Activated CD4-positive, CD25-positive, alpha-beta regulatory T cell (primary cell): Measurements from ENCODE around the gene PACSIN1.

Source experiments
- DNase-seq, 4 experiments: peaks; one replicate each; lab custom pipeline; 2025; lab: John Stamatoyannopoulos, UW

PACSIN1 gene

GRCh38 chr6:34562350-34562749 is 96.5 kb downstream of the PACSIN1 start:
- DNase-seq: no peak

DNA sequence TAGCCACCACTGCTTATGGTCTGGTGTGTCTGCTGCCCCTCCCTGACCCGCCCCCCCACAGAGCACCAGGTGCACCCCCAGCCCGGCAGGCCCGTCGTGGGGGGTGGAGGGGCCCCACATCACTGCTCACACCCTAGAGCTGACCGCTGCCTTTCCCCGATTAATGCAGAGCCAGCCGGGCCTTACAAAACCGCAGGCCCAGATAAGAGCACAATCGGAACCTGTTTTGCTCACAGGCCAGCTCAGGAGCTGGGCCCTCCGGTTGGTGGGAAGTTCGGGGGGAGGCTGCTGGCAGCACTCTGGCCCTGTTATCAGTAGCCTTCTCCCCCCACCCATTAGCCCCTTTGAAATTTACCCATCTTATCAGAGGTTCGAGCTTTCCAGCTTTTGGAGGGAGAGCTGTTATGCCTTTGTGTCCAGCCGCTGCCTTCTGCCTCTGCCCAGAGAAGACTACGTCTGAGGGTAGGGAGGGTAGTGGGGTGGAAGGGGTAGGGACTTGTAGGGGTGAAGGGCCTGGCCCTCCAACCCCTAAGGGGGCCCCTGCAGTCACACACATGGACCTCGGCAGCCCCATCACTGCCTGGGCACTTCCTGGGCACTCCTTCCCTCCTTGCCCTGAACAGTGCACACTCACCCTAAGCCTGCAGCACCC is 97.1 kb downstream of the PACSIN1 start:
- DNase-seq: no peak

- DNase-seq: no peak
Measured at GRCh38 chr6:34563513-34563870, 97.6 kb downstream of the PACSIN1 start.

DNA sequence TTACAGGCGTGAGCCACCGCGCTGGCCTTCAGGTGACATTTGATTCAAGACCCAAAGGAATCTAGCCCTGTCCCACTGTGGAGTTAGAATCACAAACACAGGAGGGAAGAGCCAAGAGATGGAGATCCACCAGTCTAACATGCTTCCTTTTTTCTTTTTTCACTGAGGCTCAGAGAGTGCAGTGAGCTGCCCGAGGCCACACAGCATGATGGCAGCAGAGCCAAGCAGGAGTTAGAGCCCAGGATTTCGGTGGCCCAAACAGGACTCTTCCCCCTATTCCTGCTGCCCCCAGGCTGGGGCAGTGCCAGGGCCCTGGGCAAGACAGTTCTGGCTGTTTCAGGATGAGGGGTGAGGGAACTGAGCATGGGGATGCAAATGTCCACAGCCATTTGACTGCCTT is 98.3 kb downstream of the PACSIN1 start:
- no peak for DNase-seq

- DNase-seq: no peak
Measured at GRCh38 chr6:34565722-34566137, 99.9 kb downstream of the PACSIN1 start.

DNA sequence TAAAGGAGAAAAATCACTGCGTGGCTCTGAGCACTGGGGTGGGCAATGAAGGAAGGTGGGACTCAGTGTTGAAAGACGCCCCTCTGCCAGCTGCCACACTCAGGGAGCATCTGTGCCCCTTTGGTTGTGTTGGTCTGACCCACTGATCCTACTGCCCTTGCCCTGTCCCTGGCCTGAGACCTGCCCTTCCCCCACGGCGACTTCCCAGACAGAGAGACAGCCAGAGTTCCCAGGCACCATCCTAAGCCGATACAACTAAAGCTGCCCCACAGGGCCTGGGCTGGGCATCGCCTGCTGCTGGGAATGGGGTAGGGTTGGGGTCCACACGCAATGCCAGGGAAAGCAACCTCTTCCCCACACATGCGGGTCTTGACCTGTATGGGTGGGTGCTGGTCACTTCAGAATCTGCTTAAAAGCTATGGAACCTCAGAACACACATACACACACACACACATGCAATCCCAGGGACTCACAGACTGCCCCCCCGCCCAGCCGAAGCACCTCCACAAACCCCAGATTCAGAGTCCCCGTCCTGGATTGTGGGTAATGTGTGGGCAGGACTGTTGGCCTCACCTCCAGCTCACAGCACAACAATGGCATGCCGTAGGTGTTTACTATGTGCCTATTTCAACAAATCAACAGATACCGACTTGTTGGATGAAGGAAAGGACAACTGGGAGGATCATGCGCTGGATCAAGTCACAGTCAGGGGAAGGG is 101.1 kb downstream of the PACSIN1 start:
- DNase-seq: no peak

GRCh38 chr6:34568341-34569201 is 102.7 kb downstream of the PACSIN1 start:
- no peak for DNase-seq

DNA sequence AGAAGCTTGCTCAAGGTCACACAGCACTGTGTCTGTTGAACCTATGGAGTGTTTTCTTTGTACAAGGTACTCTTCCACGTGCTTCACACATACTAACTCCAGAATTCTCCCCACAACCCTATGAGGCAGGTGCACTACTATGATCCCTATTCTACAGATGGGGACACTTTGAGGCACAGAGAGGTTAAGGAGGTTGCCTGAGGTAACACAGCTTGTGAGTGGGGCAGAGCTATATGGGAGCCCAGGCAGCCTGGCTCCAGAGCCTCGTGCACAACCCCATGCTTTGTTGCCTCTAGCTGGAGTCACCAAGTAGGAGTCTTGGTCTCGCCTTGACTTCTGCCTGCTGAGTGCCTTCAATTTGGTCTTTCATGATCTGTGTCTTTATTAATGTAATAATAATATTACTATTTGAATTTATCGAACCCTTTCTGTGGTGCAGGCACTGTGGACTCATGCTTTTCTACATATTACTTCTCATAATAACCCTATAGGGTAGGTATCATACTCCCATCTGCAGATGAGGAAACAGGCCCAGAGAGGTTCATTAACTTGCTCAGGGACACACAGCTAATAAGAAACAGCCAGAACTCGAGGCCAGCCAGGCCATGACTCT is 103.6 kb downstream of the PACSIN1 start:
- no peak for DNase-seq

DNA sequence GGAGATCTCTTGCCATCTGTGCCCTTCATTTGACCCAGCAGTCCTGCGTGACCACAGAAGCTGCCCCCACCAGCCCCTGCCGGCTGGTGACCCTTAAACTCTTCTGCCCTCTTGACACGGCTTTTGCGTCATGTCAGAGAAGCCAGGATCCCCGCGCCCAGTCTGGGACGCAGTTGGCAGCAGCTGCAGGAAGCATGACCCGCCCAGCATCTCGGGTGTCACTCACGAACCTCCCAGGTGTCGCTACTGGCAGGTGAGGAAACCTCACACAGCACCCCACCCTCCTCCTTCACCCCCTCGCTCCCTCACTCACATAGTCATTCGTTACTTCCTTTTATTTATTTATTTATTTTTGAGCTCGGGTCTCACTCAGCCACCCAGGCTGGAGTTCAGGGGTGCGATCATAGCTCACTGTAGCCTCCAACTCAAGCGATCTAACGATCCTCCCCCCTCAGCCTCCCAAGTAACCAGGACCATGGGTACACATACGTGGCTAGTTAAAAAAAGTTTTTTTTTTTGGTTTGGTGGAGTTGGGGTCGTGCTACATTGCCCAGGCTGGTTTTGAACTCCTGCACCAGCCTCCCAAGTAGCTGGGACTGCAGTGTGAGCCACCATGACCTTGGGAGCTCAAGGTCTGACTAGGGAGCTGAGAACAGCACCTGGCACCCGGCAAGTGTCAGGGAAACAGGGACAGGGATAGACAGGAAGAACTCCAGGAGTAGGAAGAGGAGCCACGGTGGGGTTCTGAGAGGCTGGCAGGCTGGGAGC is 104.4 kb downstream of the PACSIN1 start:
- DNase-seq: no peak

GRCh38 chr6:34571388-34571787 is 105.5 kb downstream of the PACSIN1 start:
- no peak for DNase-seq

- no peak for DNase-seq
Measured at GRCh38 chr6:34572021-34572420, 106.1 kb downstream of the PACSIN1 start.

- no peak for DNase-seq
Measured at GRCh38 chr6:34572585-34572984, 106.7 kb downstream of the PACSIN1 start.

- DNase-seq: no peak
Measured at GRCh38 chr6:34573567-34574183, 107.8 kb downstream of the PACSIN1 start.

DNA sequence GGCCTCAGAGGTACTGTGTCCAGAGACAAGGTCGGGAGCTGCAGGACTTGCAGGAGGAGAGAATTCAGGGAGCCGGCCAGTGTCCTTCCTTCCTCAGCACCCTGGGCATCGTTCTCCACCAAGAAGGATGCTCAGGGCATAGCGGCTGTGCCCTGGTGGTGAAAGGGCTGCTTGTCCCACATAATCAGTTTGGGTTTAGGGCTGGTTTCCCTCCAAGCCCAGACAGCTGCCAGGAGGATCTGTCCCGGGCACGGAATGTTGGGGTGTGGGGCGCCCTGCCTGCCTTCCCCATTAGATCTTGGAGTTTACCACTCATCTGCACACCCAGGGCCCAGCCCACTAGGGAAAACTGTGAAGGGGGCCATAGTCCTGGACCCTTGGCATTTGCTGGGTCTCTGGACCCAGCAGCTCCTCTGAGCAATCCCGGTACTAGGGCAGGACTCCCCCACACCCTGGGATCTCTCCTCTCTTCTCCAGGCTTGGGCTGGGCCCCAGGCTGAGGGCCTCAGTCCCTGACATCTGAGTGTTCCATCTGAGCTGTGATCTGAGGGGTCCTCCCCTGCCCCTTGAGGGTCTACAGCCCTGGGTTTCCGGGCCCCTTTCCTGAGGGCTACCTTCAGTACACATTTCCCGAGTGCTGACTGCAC is 108.9 kb downstream of the PACSIN1 start:
- no peak for DNase-seq

DNA sequence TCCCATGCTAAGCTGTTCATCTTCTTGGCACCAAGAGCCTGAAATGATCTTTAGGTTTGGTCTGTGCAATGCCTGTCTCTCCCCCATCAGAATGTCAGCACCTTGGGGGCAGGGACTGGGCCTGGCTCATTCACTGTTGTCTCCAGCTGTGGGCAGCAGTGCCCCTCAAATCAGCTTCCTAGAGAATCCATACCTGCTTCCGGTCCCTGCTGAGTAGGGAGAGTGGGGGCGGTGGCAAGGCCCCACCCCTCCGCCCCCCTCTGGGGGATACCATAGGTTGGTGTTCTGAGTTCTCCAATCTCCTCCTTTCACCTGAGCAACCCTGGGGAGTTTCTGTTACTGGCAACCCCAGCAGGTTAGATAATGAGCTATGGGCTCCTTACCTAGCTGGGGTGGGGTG is 109.5 kb downstream of the PACSIN1 start:
- DNase-seq: no peak

DNA sequence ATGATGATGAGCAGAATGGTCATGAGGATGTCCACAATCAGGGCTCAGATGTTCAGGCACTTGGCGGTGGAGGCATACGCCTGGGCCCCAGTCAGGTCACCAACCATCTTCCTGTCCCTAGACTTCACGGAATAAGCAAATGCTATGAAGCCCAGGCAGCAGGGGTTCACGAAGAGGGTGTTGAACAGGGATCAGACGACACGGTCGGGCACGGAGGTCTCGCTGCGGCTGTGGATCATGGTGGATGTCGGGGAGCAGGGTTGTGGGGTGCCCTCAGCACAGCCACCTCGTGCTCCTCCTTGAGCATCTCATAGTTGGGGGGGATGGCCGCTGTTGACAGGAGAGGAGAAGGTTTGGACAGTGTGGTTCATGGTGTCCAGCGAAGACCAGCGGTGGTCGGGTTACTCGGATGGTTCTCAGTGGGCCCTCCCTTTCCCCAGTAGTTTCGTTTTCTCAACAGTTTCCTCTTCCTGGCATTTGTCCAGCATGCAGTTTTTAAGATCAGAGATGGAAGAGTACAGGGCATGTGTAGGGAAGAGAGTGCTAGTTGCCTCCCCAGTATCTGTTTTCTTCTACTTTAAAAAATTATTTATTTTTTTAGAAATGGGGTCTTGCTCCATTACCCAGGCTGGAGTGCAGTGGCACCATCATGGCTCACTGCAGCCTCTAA is 110.5 kb downstream of the PACSIN1 start:
- DNase-seq: no peak

DNA sequence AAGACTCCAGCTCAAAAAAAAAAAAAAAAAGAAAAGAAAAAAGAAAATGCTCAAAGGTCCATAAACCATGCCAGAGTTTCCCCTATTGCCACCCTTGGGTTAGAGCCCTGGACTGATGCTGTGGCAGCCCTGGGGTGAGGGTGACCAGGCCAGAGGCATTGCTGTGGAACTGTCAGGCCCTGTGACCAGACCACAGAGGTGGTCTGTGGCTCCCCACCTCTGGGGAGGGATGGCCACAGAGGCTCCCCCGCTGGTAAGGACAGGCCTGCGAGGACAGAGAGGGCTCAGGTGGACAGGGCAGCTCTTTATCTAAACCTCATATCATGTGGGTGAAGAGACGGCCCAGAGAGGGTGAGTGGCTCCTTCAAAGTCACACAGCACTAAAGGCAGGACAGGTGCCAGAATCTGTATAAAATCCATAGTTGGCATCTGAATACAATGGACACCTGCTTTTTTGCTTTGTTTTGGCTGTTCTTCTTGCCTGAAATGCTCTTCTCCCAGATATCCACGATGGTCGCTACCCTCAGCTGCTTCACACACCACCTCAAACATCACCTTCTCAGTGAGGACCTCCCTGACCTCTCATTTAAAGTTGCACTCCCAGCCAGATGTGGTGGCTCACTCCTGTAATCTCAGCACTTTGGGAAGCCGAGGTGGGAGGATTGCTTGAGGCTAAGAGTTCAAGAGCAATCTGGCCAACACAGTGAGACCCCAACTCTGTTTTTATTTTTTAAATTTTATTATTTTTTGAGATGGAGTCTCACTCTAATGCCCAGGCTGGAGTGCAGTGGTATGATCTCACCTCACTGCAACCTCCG is 112.8 kb downstream of the PACSIN1 start:
- no peak for DNase-seq

GRCh38 chr6:34580707-34581560 is 115.1 kb downstream of the PACSIN1 start:
- DNase-seq: no peak
